Right ventricle myocardium inferior (tissue), 1 donor: Measurements from ENCODE around the gene PCDHA11. TPM values are rescaled to one million over a fixed set of nuclear protein-coding genes. Genes with fewer than 3 reads are reported as not detected.
"Not testable (repeated sequence)": the region's sequence is repeated elsewhere in the genome, so short reads cannot be mapped to it uniquely, and the experiment has no call there.

ENCODE experiments used
- ATAC-seq: fragments of 200-7000 bp; cut with Tn5 transposase; one replicate; pipeline ENCODE4 v1.9.1; 2020; ENCODE audit warnings: mild to moderate bottlenecking, moderate library complexity
- DNase-seq: peaks from one replicate; pipeline ENCODE4 v3.0.0; 2021; ENCODE audit errors: missing footprints
- intact Hi-C: fragments of 100-400 bp; cut with DNase I; formaldehyde crosslinking; loops from one replicate; pipeline ENCODE4 v1.11.0; 2022
- total RNA-seq: library from RNA; stranded (reverse); fragmentation: NEBNext Ultra II Directional; extraction: Animal tissue kit (Norgen Biotek cat#: 25700); gene quantifications from one replicate; pipeline ENCODE4 v1.2.1, GENCODE V29; 2021
- donor health status: DM: no; HTN: yes; CAD: no; lungs with severe emphysema.

Gene PCDHA11
- total RNA-seq, 1 donor from 2014 or later: not detected

- DNase-seq (no peak), ATAC-seq (no peak)
Observed at GRCh38 chr5:140842798-140843733, 25.7 kb upstream of the PCDHA11 start.

GRCh38 chr5:140848139-140849102, 20.3 kb upstream of the PCDHA11 start, which contains the start of gene PCDHA9:
Gene PCDHA9, plus strand, starts transcription at chr5:140848382. Its CDS starts 114 bp downstream, at chr5:140848496.
- intact Hi-C loops, DNase-seq, ATAC-seq: not testable (repeated sequence)

More at GRCh38 chr5:140842798-140843733, 25.7 kb upstream of the PCDHA11 start:
- intact Hi-C loops: no loop called here

- intact Hi-C loops, ATAC-seq, DNase-seq: not testable (repeated sequence)
Observed at GRCh38 chr5:140849831-140850634, 18.7 kb upstream of the PCDHA11 start.

DNA sequence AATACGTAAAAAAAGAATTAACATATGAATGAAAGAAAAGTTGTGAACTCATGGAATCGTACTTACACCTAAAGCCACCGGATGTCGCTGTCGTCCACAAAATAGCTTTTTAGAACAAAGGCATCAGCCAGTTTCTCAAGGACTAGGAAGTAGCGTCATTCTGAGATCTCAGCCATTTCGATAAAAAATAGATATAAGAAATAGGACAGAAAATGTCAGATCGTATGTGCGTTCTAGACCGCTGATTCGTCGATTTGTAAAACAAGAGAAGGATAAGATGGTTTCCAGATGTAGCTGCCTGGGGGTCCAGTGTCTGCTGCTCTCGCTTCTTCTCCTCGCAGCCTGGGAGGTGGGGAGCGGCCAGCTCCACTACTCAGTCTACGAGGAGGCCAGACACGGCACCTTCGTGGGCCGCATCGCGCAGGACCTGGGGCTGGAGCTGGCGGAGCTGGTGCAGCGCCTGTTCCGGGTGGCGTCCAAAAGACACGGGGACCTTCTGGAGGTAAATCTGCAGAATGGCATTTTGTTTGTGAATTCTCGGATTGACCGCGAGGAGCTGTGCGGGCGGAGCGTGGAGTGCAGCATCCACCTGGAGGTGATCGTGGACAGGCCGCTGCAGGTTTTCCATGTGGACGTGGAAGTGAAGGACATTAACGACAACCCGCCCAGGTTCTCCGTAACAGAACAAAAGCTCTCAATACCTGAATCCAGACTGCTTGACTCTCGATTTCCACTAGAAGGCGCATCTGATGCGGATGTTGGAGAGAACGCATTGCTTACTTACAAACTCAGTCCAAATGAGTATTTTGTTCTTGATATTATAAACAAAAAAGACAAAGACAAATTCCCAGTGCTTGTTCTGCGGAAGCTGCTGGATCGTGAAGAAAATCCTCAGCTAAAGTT, 12.7 kb upstream of the PCDHA11 start, which contains the start of gene PCDHA10:
Gene PCDHA10, plus strand, starts transcription at position 126 of the 903 bp plus-strand sequence. Its CDS starts 152 bp downstream, at position 278.
- intact Hi-C loops: no loop called here
- no peak for DNase-seq
- ATAC-seq: no peak

- DNase-seq (no peak), ATAC-seq (no peak)
- intact Hi-C loops: no loop called here
Observed at GRCh38 chr5:140857177-140857986, 11.4 kb upstream of the PCDHA11 start.

DNA sequence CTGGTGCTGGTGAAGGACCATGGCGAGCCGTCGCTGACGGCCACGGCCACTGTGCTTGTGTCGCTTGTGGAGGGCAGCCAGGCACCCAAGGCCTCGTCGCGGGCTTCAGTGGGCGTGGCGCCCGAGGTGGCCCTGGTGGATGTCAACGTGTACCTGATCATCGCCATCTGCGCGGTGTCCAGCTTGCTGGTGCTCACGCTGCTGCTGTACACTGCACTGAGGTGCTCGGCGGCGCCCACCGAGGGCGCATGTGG, 10.8 kb upstream of the PCDHA11 start:
- intact Hi-C loops: no loop called here
- ATAC-seq (no peak), DNase-seq (no peak)

- ATAC-seq (no peak), DNase-seq (no peak)
- intact Hi-C loops: no loop called here
Observed at GRCh38 chr5:140862441-140863295, 6.1 kb upstream of the PCDHA11 start.

DNA sequence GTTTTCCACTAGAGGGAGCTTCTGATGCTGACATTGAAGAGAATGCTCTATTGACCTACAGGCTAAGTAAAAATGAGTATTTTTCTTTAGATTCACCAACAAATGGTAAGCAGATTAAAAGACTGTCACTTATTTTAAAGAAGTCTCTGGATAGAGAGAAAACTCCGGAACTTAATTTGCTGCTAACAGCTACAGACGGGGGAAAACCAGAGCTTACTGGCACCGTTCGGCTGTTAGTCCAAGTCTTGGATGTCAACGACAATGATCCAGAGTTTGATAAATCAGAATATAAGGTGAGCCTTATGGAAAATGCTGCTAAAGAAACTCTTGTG, 764 bp downstream of the PCDHA11 start:
- intact Hi-C loops: no loop called here
- ATAC-seq (no peak), DNase-seq (no peak)

GRCh38 chr5:140870221-140871201, 1.8 kb downstream of the PCDHA11 start:
- ATAC-seq: no peak
- DNase-seq: peak; percentile 67
- intact Hi-C loops: no loop called here

DNA sequence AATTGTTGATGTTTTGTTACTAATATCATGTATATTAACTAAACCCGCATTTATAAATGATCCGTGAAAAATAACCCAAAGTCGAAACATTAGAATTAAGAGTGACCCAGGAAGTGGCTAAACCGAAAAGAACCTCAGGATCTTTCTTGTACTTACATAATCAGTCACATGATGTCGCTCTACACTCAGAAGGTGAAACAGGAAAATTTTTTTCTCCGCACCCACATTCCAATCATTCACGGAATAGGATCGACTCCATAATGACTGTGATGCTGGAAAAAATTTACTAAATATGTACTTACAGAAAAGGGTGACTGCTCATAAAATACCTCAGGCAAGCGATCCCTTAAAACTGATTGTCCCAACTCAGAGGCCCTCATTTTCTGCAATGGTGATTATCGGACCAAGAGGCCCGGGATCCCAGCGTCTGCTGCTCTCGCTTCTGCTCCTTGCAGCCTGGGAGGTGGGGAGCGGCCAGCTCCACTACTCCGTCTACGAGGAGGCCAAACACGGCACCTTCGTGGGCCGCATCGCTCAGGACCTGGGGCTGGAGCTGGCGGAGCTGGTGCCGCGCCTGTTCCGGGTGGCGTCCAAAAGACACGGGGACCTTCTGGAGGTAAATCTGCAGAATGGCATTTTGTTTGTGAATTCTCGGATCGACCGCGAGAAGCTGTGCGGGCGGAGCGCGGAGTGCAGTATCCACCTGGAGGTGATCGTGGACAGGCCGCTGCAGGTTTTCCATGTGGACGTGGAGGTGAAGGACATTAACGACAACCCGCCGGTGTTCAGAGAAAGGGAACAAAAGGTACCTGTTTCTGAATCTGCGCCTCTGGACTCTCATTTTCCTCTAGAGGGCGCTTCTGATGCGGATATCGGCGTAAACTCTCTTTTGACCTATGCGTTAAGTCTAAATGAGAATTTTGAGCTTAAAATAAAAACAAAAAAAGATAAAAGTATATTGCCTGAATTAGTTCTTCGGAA, 6.6 kb downstream of the PCDHA11 start, which contains the start of gene PCDHA12:
Gene PCDHA12, plus strand, starts transcription at position 224 of the 981 bp plus-strand sequence. Its CDS starts 165 bp downstream, at position 389.
- intact Hi-C loops: no loop called here
- no peak for DNase-seq
- ATAC-seq: no peak

- peak; percentile 63 for DNase-seq
- intact Hi-C loops, ATAC-seq: not testable (repeated sequence)
Observed at GRCh38 chr5:140876541-140877261, 7.9 kb downstream of the PCDHA11 start.

DNA sequence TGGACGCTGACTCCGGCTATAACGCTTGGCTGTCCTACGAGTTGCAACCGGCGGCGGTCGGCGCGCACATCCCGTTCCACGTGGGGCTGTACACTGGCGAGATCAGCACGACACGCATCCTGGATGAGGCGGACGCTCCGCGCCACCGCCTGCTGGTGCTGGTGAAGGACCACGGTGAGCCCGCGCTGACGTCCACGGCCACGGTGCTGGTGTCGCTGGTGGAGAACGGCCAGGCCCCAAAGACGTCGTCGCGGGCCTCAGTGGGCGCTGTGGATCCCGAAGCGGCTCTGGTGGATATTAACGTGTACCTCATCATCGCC, 8.5 kb downstream of the PCDHA11 start:
- DNase-seq: no peak
- intact Hi-C loops: no loop called here
- ATAC-seq: no peak

- ATAC-seq: no peak
- intact Hi-C loops: no loop called here
- DNase-seq: no peak
Observed at GRCh38 chr5:140881889-140882590, 13.3 kb downstream of the PCDHA11 start, which contains the start of gene PCDHA13. Gene PCDHA13, plus strand, starts transcription at chr5:140882124. Its CDS starts 145 bp downstream, at chr5:140882269.
